Right lobe of liver (tissue), 4 donors: Measurements from ENCODE around the gene LRRC56.

Experiments
- POLR2A ChIP-seq: fragments of 450-650 bp; IDR thresholded peaks from one replicate; pipeline ENCODE4 v1.6.1; 2017; ENCODE audit warnings: antibody characterized with exemption, mild to moderate bottlenecking
- TF ChIP-seq, protein P1 (sequence below), 4 donors: fragments of 200-600 bp in 3 of 4; fragments of 450-650 bp in 1 of 4; IDR thresholded peaks; one replicate each; pipeline versions ENCODE4 v1.5.1 to v1.8.0; 2016 to 2022; ENCODE audit warnings: antibody characterized with exemption in 4 of 4, mild to moderate bottlenecking in 2 of 4
- donor health status: DM: no; HTN: no; CAD: no.
- donor health status: DM: no; HTN: no; CAD: no.
- donor health status: DM: no; HTN: yes; CAD: no.

GRCh38 chr11:492427-493226 is 44.7 kb upstream of the LRRC56 start:
- TF ChIP-seq POLR2A = no peak
- TF ChIP-seq, protein P1, sequence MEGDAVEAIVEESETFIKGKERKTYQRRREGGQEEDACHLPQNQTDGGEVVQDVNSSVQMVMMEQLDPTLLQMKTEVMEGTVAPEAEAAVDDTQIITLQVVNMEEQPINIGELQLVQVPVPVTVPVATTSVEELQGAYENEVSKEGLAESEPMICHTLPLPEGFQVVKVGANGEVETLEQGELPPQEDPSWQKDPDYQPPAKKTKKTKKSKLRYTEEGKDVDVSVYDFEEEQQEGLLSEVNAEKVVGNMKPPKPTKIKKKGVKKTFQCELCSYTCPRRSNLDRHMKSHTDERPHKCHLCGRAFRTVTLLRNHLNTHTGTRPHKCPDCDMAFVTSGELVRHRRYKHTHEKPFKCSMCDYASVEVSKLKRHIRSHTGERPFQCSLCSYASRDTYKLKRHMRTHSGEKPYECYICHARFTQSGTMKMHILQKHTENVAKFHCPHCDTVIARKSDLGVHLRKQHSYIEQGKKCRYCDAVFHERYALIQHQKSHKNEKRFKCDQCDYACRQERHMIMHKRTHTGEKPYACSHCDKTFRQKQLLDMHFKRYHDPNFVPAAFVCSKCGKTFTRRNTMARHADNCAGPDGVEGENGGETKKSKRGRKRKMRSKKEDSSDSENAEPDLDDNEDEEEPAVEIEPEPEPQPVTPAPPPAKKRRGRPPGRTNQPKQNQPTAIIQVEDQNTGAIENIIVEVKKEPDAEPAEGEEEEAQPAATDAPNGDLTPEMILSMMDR (IDR thresholded peaks at IDR 0.05) = no peak
